A673 (cell line): ENCODE results near the gene GATC. TPM values are rescaled to one million over a fixed set of nuclear protein-coding genes. Genes with fewer than 3 reads are reported as not detected.

Experiments
- BruUV-seq: library from RNA; stranded (reverse); fragments of 400-500 nt; replicated peaks from 2 replicates; lab custom pipeline; 2021; lab: Mats Ljungman, UMichigan
- CTCF ChIA-PET: fragments of 300-600 bp; sonication (Branson Sonifier 250); formaldehyde crosslinking; loops from one replicate; lab custom pipeline; 2022; ENCODE audit warnings: antibody characterized with exemption; lab: Charles Lee
- POLR2A ChIA-PET: fragments of 300-600 bp; sonication (Branson Sonifier 250); formaldehyde crosslinking; loops from one replicate; lab custom pipeline; 2022; ENCODE audit warnings: antibody characterized with exemption; ENCODE audit not compliant: low non-redundant PET; lab: Charles Lee
- DNase-seq: peaks from one replicate; pipeline ENCODE4 v3.0.0-alpha.2; 2015; ENCODE audit warnings: low spot score
- H3K27ac ChIP-seq: fragments of 200-600 bp; sonication (generic); 2 replicates; pipeline ENCODE4 v1.5.1; 2016; ENCODE audit warnings: mixed run types, low read depth, mild to moderate bottlenecking, mixed read lengths, antibody characterized with exemption, low read length; ENCODE audit not compliant: poor library complexity, severe bottlenecking
- H3K27me3 ChIP-seq: fragments of 200-600 bp; sonication (generic); replicated peaks from 2 replicates; pipeline ENCODE4 v1.6.1; 2017; ENCODE audit warnings: mixed run types, low read depth, mild to moderate bottlenecking, mixed read lengths, antibody characterized with exemption, low read length; ENCODE audit not compliant: insufficient read depth, poor library complexity
- H3K36me3 ChIP-seq: fragments of 200-600 bp; sonication (generic); 2 replicates; pipeline ENCODE4 v1.6.1; 2016; ENCODE audit warnings: mixed run types, mild to moderate bottlenecking, mixed read lengths, antibody characterized with exemption, low read length; ENCODE audit not compliant: insufficient read depth, poor library complexity, severe bottlenecking
- H3K4me1 ChIP-seq: fragments of 200-600 bp; sonication (generic); 2 replicates; pipeline ENCODE4 v1.6.1; 2017; ENCODE audit warnings: mixed run types, mild to moderate bottlenecking, mixed read lengths, antibody characterized with exemption, low read length; ENCODE audit not compliant: insufficient read depth, poor library complexity, severe bottlenecking
- H3K4me3 ChIP-seq: fragments of 200-600 bp; sonication (generic); 2 replicates; pipeline ENCODE4 v1.5.1; 2016; ENCODE audit warnings: low read depth, mixed run types, mild to moderate bottlenecking, mixed read lengths, low read length; ENCODE audit not compliant: poor library complexity, severe bottlenecking
- H3K9me3 ChIP-seq: fragments of 200-600 bp; sonication (generic); 2 replicates; pipeline ENCODE4 v1.6.1; 2016; ENCODE audit warnings: mixed run types, low read depth, mild to moderate bottlenecking, mixed read lengths, antibody characterized with exemption, low read length; ENCODE audit not compliant: poor library complexity, severe bottlenecking
- CTCF ChIP-seq: fragments of 300-800, 200-600 bp; sonication (generic); conservative IDR thresholded peaks from 2 replicates; pipeline ENCODE4 v1.5.1; 2017; ENCODE audit warnings: low read depth, mild to moderate bottlenecking, antibody characterized with exemption, low read length, moderate library complexity, mixed read lengths
- EZH2 ChIP-seq: fragments of 200-600 bp; sonication (generic); IDR thresholded peaks from 2 replicates; pipeline ENCODE4 v1.6.1; 2017; ENCODE audit warnings: borderline replicate concordance, low read depth, mild to moderate bottlenecking, mixed read lengths, antibody characterized with exemption, low read length; ENCODE audit not compliant: poor library complexity, severe bottlenecking
- intact Hi-C: fragments of 100-400 bp; cut with micrococcal nuclease; formaldehyde crosslinking; loops from one replicate; pipeline ENCODE4 v1.10.0; 2022; ENCODE audit not compliant: unreplicated experiment
- total RNA-seq: library from RNA; stranded (reverse); gene quantifications from 2 replicates; pipeline ENCODE4 v1.2.3, GENCODE V29; 2021

GATC gene
- total RNA-seq, 1 experiment from 2014 or later = 42.4 TPM

- H3K4me1 ChIP-seq = peaks cover 12% of the 10 kb centered on the region
- no peak for DNase-seq
- CTCF ChIA-PET = no interaction called here
- no peak overlapping the region for H3K27ac ChIP-seq
- no peaks in the 10 kb centered on the region for H3K9me3 ChIP-seq
- no TSS peak for BruUV-seq
- TF ChIP-seq CTCF (no peak), EZH2 (no peak)
- peaks cover 51% of the 10 kb centered on the region for H3K36me3 ChIP-seq
- intact Hi-C loops = no loop called here
- POLR2A ChIA-PET = interaction anchor here (0.6 kb wide), 1 partner anchor 9 kb away, joined by 4 read pairs; no protein-coding TSS in a partner anchor
- H3K27me3 ChIP-seq = no peaks in the 10 kb centered on the region
- H3K4me3 ChIP-seq = no peak overlapping the region
Observed at GRCh38 chr12:120467439-120467838, 21.2 kb downstream of the GATC start.

GRCh38 chr12:120468325-120468820, 22.1 kb downstream of the GATC start:
- POLR2A ChIA-PET = interaction anchor here (0.6 kb wide), 1 partner anchor 61 kb away, joined by 3 read pairs; the partner anchor contains the start of gene COQ5

GRCh38 chr12:120468821-120469449, 22.7 kb downstream of the GATC start:
- TF ChIP-seq CTCF (peak; percentile 22; the same call in 1 of the 2 replicates), EZH2 (no peak)
- peak; percentile 25 for DNase-seq
- peak overlapping the region; percentile 94 for H3K27ac ChIP-seq
- H3K36me3 ChIP-seq = peaks cover 36% of the 10 kb centered on the region
- ChIA-PET POLR2A (interaction anchor here (0.6 kb wide), 1 partner anchor 60 kb away, joined by 3 read pairs; the partner anchor contains the start of gene COQ5), CTCF (no interaction called here)
- no peaks in the 10 kb centered on the region for H3K27me3 ChIP-seq
- peaks cover 15% of the 10 kb centered on the region for H3K4me1 ChIP-seq
- BruUV-seq = no TSS peak
- H3K9me3 ChIP-seq = no peaks in the 10 kb centered on the region
- H3K4me3 ChIP-seq = peak overlapping the region; percentile 92
- intact Hi-C loops = loop anchor here (2.0 kb wide), 1 partner anchor 28 kb away; the partner anchor contains the start of gene DYNLL1

More at GRCh38 chr12:120468325-120468820, 22.1 kb downstream of the GATC start:
- Histone ChIP-seq H3K36me3 (peaks cover 42% of the 10 kb centered on the region), H3K27ac (peak overlapping the region; percentile 94), H3K4me3 (peak overlapping the region; percentile 92), H3K9me3 (no peaks in the 10 kb centered on the region), H3K4me1 (peaks cover 15% of the 10 kb centered on the region), H3K27me3 (no peaks in the 10 kb centered on the region)
- TSS peak; percentile 49 for BruUV-seq
- CTCF ChIA-PET = no interaction called here
- TF ChIP-seq CTCF = no peak
- no peak for TF ChIP-seq EZH2
- DNase-seq = peak; percentile 32
- intact Hi-C loops = loop anchor here (2.0 kb wide), 1 partner anchor 28 kb away; the partner anchor contains the start of gene DYNLL1
